ENCODE results near the gene GPR84. TPM values are rescaled to one million over a fixed set of nuclear protein-coding genes. Genes with fewer than 3 reads are reported as not detected.

The GPR84 gene
- total and polyA plus RNA-seq, 2 donors: 0.57 to 0.62 TPM

- H3K27me3 ChIP-seq (ENCODE audit: control insufficient read depth in 2 of 2, insufficient read depth in 1 of 2, low read length in 1 of 2): no peaks in the 10 kb centered on the region
- H3K27ac ChIP-seq (ENCODE audit: low read depth in 1 of 2, low read length in 1 of 2): no peak overlapping the region
- no peaks in the 10 kb centered on the region for H3K9me3 ChIP-seq (ENCODE audit: control insufficient read depth in 2 of 2, insufficient read depth in 1 of 2, low read length in 1 of 2)
- H3K36me3 ChIP-seq (ENCODE audit: control insufficient read depth in 2 of 2, insufficient read depth in 2 of 2, low read length in 1 of 2): peaks cover 57 to 80% of the 10 kb centered on the region in 2 donors
- no peak for DNase-seq (ENCODE audit: low read depth in 6 of 9, low spot score in 9 of 9)
- peaks cover 0 to 5% of the 10 kb centered on the region in 2 donors for H3K4me1 ChIP-seq (ENCODE audit: control insufficient read depth in 2 of 2, insufficient read depth in 2 of 2, low read length in 2 of 2)
- no peak overlapping the region for H3K4me3 ChIP-seq (ENCODE audit: low read length in 2 of 2)
- 99% methylated on average over 10 of the region's 10 CpGs for WGBS
Observed at GRCh38 chr12:54405106-54405505, 40.8 kb upstream of the GPR84 start.

GRCh38 chr12:54404061-54405004 lies 40.0 kb upstream of the GPR84 start:
- Histone ChIP-seq H3K4me3 (ENCODE audit: low read length in 2 of 2) (no peak overlapping the region), H3K9me3 (ENCODE audit: control insufficient read depth in 2 of 2, insufficient read depth in 1 of 2, low read length in 1 of 2) (no peaks in the 10 kb centered on the region), H3K4me1 (ENCODE audit: control insufficient read depth in 2 of 2, insufficient read depth in 2 of 2, low read length in 2 of 2) (peaks cover 0 to 5% of the 10 kb centered on the region in 2 donors), H3K27ac (ENCODE audit: low read depth in 1 of 2, low read length in 1 of 2) (no peak overlapping the region), H3K36me3 (ENCODE audit: control insufficient read depth in 2 of 2, insufficient read depth in 2 of 2, low read length in 1 of 2) (peaks cover 61 to 86% of the 10 kb centered on the region in 2 donors), H3K27me3 (ENCODE audit: control insufficient read depth in 2 of 2, insufficient read depth in 1 of 2, low read length in 1 of 2) (no peaks in the 10 kb centered on the region)
- 78% methylated on average over 11 of the region's 11 CpGs for WGBS
- peak in 2 of 9 donors; percentile 62 to 75 for DNase-seq (ENCODE audit: low read depth in 6 of 9, low spot score in 9 of 9)

DNA sequence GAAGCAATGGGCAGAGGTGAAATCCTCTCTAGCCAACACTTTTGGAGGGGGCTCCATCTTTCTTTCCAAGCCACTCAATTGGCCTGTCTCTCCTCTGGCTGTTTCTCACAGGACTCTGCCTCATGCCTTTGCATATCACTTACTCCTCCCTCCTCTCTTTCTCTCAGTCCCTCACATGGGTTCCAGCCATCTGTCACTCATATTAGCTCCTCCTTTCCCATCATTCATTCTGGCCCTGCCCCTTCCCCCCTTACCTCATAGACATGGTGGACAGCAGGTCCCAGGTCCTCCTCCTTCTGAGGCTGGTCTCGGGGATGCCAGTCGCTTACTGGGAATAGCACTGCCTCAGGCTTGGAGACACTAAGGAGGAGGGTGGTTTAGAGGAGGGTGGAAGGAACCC lies 36.8 kb upstream of the GPR84 start:
- H3K4me3 ChIP-seq (ENCODE audit: low read length in 2 of 2): no peak overlapping the region
- no peak overlapping the region for H3K27ac ChIP-seq (ENCODE audit: low read depth in 1 of 2, low read length in 1 of 2)
- no peaks in the 10 kb centered on the region for H3K9me3 ChIP-seq (ENCODE audit: control insufficient read depth in 2 of 2, insufficient read depth in 1 of 2, low read length in 1 of 2)
- peaks cover 0 to 5% of the 10 kb centered on the region in 2 donors for H3K4me1 ChIP-seq (ENCODE audit: control insufficient read depth in 2 of 2, insufficient read depth in 2 of 2, low read length in 2 of 2)
- DNase-seq (ENCODE audit: low read depth in 6 of 9, low spot score in 9 of 9): no peak
- no peaks in the 10 kb centered on the region for H3K27me3 ChIP-seq (ENCODE audit: control insufficient read depth in 2 of 2, insufficient read depth in 1 of 2, low read length in 1 of 2)
- 99% methylated on average over 2 of the region's 2 CpGs for WGBS
- H3K36me3 ChIP-seq (ENCODE audit: control insufficient read depth in 2 of 2, insufficient read depth in 2 of 2, low read length in 1 of 2): peaks cover 59 to 82% of the 10 kb centered on the region in 2 donors

- peak; percentile 62 to 90 (median 81) for DNase-seq (ENCODE audit: low read depth in 6 of 9, low spot score in 9 of 9)
- 85% methylated on average over 8 of the region's 8 CpGs for WGBS
Observed at GRCh38 chr12:54398995-54399793, 34.9 kb upstream of the GPR84 start.

DNA sequence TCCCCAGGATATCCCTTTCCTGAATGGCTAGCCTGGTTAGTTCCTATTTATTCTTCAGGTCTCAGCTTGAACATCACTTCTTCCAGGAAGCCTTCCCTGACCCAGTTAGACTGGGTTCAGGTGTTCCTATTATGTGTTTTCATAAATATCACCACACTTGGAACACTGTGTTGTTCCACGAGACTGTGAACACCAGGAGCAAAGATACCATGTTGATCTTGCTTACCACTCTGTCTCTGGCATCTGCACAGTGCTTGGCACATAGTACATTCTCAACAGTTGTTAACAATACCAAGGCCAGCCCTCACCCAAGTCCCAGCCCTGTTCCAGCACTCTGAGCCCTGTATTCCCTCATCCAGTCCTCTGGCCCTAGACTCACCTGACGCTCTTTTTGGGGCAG lies 33.9 kb upstream of the GPR84 start:
- no peak for DNase-seq (ENCODE audit: low read depth in 6 of 9, low spot score in 9 of 9)
- 96% methylated on average over 2 of the region's 2 CpGs for WGBS

More at GRCh38 chr12:54398995-54399793, 34.9 kb upstream of the GPR84 start:
- H3K36me3 ChIP-seq (ENCODE audit: control insufficient read depth in 2 of 2, insufficient read depth in 2 of 2, low read length in 1 of 2): peaks cover 63 to 87% of the 10 kb centered on the region in 2 donors
- no peak overlapping the region for H3K4me3 ChIP-seq (ENCODE audit: low read length in 2 of 2)
- no peaks in the 10 kb centered on the region for H3K27me3 ChIP-seq (ENCODE audit: control insufficient read depth in 2 of 2, insufficient read depth in 1 of 2, low read length in 1 of 2)
- H3K4me1 ChIP-seq (ENCODE audit: control insufficient read depth in 2 of 2, insufficient read depth in 2 of 2, low read length in 2 of 2): peaks cover 0 to 2% of the 10 kb centered on the region in 2 donors
- H3K27ac ChIP-seq (ENCODE audit: low read depth in 1 of 2, low read length in 1 of 2): no peak overlapping the region
- no peaks in the 10 kb centered on the region for H3K9me3 ChIP-seq (ENCODE audit: control insufficient read depth in 2 of 2, insufficient read depth in 1 of 2, low read length in 1 of 2)

GRCh38 chr12:54397157-54397556 lies 32.9 kb upstream of the GPR84 start:
- H3K27me3 ChIP-seq (ENCODE audit: control insufficient read depth in 2 of 2, insufficient read depth in 1 of 2, low read length in 1 of 2): no peaks in the 10 kb centered on the region
- H3K36me3 ChIP-seq (ENCODE audit: control insufficient read depth in 2 of 2, insufficient read depth in 2 of 2, low read length in 1 of 2): peaks cover 50 to 69% of the 10 kb centered on the region in 2 donors
- no peak overlapping the region for H3K4me3 ChIP-seq (ENCODE audit: low read length in 2 of 2)
- WGBS: 97% methylated on average over 1 of the region's 1 CpG
- no peak for DNase-seq (ENCODE audit: low read depth in 6 of 9, low spot score in 9 of 9)
- H3K9me3 ChIP-seq (ENCODE audit: control insufficient read depth in 2 of 2, insufficient read depth in 1 of 2, low read length in 1 of 2): no peaks in the 10 kb centered on the region
- H3K4me1 ChIP-seq (ENCODE audit: control insufficient read depth in 2 of 2, insufficient read depth in 2 of 2, low read length in 2 of 2): peaks cover 0 to 20% of the 10 kb centered on the region in 2 donors
- H3K27ac ChIP-seq (ENCODE audit: low read depth in 1 of 2, low read length in 1 of 2): no peak overlapping the region

More for the DNA sequence above, 33.9 kb upstream of the GPR84 start:
- Histone ChIP-seq H3K27me3 (ENCODE audit: control insufficient read depth in 2 of 2, insufficient read depth in 1 of 2, low read length in 1 of 2) (no peaks in the 10 kb centered on the region), H3K27ac (ENCODE audit: low read depth in 1 of 2, low read length in 1 of 2) (no peak overlapping the region), H3K4me3 (ENCODE audit: low read length in 2 of 2) (no peak overlapping the region), H3K9me3 (ENCODE audit: control insufficient read depth in 2 of 2, insufficient read depth in 1 of 2, low read length in 1 of 2) (no peaks in the 10 kb centered on the region), H3K4me1 (ENCODE audit: control insufficient read depth in 2 of 2, insufficient read depth in 2 of 2, low read length in 2 of 2) (peaks cover 0 to 12% of the 10 kb centered on the region in 2 donors), H3K36me3 (ENCODE audit: control insufficient read depth in 2 of 2, insufficient read depth in 2 of 2, low read length in 1 of 2) (peaks cover 60 to 79% of the 10 kb centered on the region in 2 donors)

DNA sequence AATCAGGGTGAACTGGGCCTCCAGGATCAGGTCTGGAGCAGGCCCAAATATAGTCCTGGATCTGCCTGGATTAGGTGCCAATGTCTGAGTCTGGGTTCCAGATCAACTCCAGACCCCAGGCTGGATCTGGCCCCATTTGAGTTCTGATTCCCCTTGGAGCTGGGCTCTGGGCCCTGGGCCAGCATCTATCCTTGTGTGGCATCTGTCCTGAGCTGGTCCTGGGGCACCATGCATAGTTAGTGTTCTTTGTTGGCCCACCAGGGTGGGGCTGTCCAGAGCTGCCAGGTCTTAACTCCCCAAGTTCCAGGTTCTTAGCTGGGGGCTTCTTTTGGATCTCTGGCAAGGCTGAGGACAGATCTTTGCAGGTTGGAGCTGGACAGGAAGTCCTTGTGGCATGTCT lies 31.3 kb upstream of the GPR84 start:
- Histone ChIP-seq H3K4me3 (ENCODE audit: low read length in 2 of 2) (no peak overlapping the region), H3K9me3 (ENCODE audit: control insufficient read depth in 2 of 2, insufficient read depth in 1 of 2, low read length in 1 of 2) (no peaks in the 10 kb centered on the region), H3K4me1 (ENCODE audit: control insufficient read depth in 2 of 2, insufficient read depth in 2 of 2, low read length in 2 of 2) (peaks cover 5 to 31% of the 10 kb centered on the region in 2 donors), H3K27ac (ENCODE audit: low read depth in 1 of 2, low read length in 1 of 2) (no peak overlapping the region), H3K36me3 (ENCODE audit: control insufficient read depth in 2 of 2, insufficient read depth in 2 of 2, low read length in 1 of 2) (peaks cover 34 to 54% of the 10 kb centered on the region in 2 donors), H3K27me3 (ENCODE audit: control insufficient read depth in 2 of 2, insufficient read depth in 1 of 2, low read length in 1 of 2) (no peaks in the 10 kb centered on the region)
- no peak for DNase-seq (ENCODE audit: low read depth in 6 of 9, low spot score in 9 of 9)

DNA sequence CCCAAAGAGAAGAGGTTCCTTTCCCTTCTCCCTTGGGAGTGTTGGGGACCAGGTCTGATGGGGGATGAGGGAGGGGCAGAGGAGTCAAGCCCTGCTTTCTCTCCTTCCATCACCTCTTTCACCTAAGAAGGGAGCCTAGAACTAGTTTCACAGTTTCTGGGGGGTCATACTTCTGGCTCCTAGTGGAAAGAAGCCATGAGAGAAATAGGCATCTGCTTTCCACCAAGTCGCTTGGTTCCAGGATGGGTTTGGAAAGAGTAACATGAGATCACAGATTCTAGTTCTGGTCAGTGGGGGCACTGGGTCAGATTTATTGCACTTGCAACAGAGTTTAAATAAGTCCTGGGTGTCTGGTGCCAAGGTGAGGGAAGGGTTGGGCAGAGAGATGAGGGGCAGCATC lies 30.7 kb upstream of the GPR84 start:
- 98% methylated on average over 1 of the region's 1 CpG for WGBS
- DNase-seq (ENCODE audit: low read depth in 6 of 9, low spot score in 9 of 9): no peak
- Histone ChIP-seq H3K4me1 (ENCODE audit: control insufficient read depth in 2 of 2, insufficient read depth in 2 of 2, low read length in 2 of 2) (peaks cover 10 to 37% of the 10 kb centered on the region in 2 donors), H3K4me3 (ENCODE audit: low read length in 2 of 2) (no peak overlapping the region), H3K27me3 (ENCODE audit: control insufficient read depth in 2 of 2, insufficient read depth in 1 of 2, low read length in 1 of 2) (no peaks in the 10 kb centered on the region), H3K27ac (ENCODE audit: low read depth in 1 of 2, low read length in 1 of 2) (no peak overlapping the region), H3K9me3 (ENCODE audit: control insufficient read depth in 2 of 2, insufficient read depth in 1 of 2, low read length in 1 of 2) (no peaks in the 10 kb centered on the region), H3K36me3 (ENCODE audit: control insufficient read depth in 2 of 2, insufficient read depth in 2 of 2, low read length in 1 of 2) (peaks cover 32 to 48% of the 10 kb centered on the region in 2 donors)

- Histone ChIP-seq H3K4me3 (ENCODE audit: low read length in 2 of 2) (no peak overlapping the region), H3K4me1 (ENCODE audit: control insufficient read depth in 2 of 2, insufficient read depth in 2 of 2, low read length in 2 of 2) (peaks cover 10 to 44% of the 10 kb centered on the region in 2 donors), H3K27ac (ENCODE audit: low read depth in 1 of 2, low read length in 1 of 2) (no peak overlapping the region), H3K9me3 (ENCODE audit: control insufficient read depth in 2 of 2, insufficient read depth in 1 of 2, low read length in 1 of 2) (no peaks in the 10 kb centered on the region), H3K27me3 (ENCODE audit: control insufficient read depth in 2 of 2, insufficient read depth in 1 of 2, low read length in 1 of 2) (no peaks in the 10 kb centered on the region), H3K36me3 (ENCODE audit: control insufficient read depth in 2 of 2, insufficient read depth in 2 of 2, low read length in 1 of 2) (peaks cover 27 to 42% of the 10 kb centered on the region in 2 donors)
- DNase-seq (ENCODE audit: low read depth in 6 of 9, low spot score in 9 of 9): peak in 1 of 9 donors; percentile 66
- WGBS: 77% methylated on average over 4 of the region's 4 CpGs
Observed at GRCh38 chr12:54394281-54394719, 30.0 kb upstream of the GPR84 start.
